ENCODE results near the gene MSL3. TPM values are rescaled to one million over a fixed set of nuclear protein-coding genes. Genes with fewer than 3 reads are reported as not detected.

Gene MSL3
- total RNA-seq, 1 donor from 2014 or later = 11.2 TPM

GRCh38 chrX:11792461-11793421, 34.7 kb downstream of the MSL3 start:
- intact Hi-C loops (cut with micrococcal nuclease) = no loop called here
- no peak overlapping the region for H3K27ac ChIP-seq (replicated peaks)
- no peak for TF ChIP-seq CTCF (IDR thresholded peaks at IDR 0.05; ENCODE audit: borderline replicate concordance)
- H3K36me3 ChIP-seq = no peaks in the 10 kb centered on the region
- H3K27me3 ChIP-seq (ENCODE audit: low read depth) = no peaks in the 10 kb centered on the region
- H3K9me3 ChIP-seq (replicated peaks) = no peaks in the 10 kb centered on the region
- H3K4me1 ChIP-seq = no peaks in the 10 kb centered on the region
- H3K4me3 ChIP-seq = no peak overlapping the region
- no peak for DNase-seq

- no peaks in the 10 kb centered on the region for H3K36me3 ChIP-seq
- intact Hi-C loops (cut with micrococcal nuclease) = no loop called here
- no peak for TF ChIP-seq CTCF (IDR thresholded peaks at IDR 0.05; ENCODE audit: borderline replicate concordance)
- H3K27ac ChIP-seq (replicated peaks) = no peak overlapping the region
- H3K27me3 ChIP-seq (ENCODE audit: low read depth) = no peaks in the 10 kb centered on the region
- no peaks in the 10 kb centered on the region for H3K9me3 ChIP-seq (replicated peaks)
- no peaks in the 10 kb centered on the region for H3K4me1 ChIP-seq
- H3K4me3 ChIP-seq = no peak overlapping the region
- DNase-seq = no peak
These were observed 35.7 kb downstream of the MSL3 start for GRCh38 chrX:11793734-11794133.

GRCh38 chrX:11813341-11813740, 55.3 kb downstream of the MSL3 start:
- Histone ChIP-seq H3K9me3 (replicated peaks) (no peaks in the 10 kb centered on the region), H3K36me3 (no peaks in the 10 kb centered on the region), H3K4me3 (no peak overlapping the region), H3K27ac (replicated peaks) (no peak overlapping the region), H3K27me3 (ENCODE audit: low read depth) (no peaks in the 10 kb centered on the region), H3K4me1 (no peaks in the 10 kb centered on the region)
- TF ChIP-seq CTCF (IDR thresholded peaks at IDR 0.05; ENCODE audit: borderline replicate concordance) = no peak
- no peak for DNase-seq
- intact Hi-C loops (cut with micrococcal nuclease) = no loop called here

Other genes with a start within 250 kb of the MSL3 start
- 3.1 TPM for gene ARHGAP6, start 92.3 kb upstream of the MSL3 start, total RNA-seq

All from left ventricle myocardium inferior (tissue), 1 donor.